NCI-H526 treated with DMSO at 0.1 percent for 48 hours (cell line): ENCODE data around the gene MRPL24.
"Not testable (repeated sequence)": the region's sequence is repeated elsewhere in the genome, so short reads cannot be mapped to it uniquely, and the experiment has no call there.

ENCODE experiments used
- DNase-seq: peaks from one replicate; lab custom pipeline; 2025; lab: John Stamatoyannopoulos, UW

MRPL24 gene

DNA sequence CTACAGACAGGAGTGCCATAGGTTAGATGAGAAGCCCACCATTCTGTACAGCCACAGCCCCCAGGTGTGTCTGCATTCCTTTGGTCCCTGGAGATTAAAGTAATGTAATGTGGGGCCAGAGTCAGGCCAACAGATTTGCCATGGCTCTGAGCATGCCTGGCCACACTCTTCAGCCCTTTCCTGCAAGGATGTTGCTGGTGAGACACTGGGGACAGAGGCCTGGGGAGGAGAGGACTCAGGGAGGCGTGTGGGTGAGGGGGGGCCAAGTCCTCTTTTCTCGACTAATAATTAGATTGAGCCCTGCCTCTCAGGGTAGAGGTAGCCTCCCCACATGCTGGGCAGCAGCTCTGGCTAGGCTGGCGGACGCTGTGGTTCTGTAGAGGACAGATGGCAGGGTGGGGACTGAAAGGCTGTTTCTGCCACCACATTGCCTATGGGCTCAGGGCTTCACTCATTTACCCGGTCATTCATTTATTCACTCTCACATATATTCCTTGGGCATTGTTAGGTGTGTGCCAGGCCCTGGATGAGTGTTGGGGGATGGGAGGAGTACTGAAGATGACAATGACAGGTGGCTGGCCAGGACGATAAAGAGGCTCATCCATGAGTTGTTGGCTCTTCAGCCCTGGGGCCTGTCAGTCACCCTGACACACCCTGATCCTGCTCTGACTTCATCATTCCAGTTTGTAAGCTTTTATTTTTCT lies 19.4 kb upstream of the MRPL24 start:
- no peak for DNase-seq

DNA sequence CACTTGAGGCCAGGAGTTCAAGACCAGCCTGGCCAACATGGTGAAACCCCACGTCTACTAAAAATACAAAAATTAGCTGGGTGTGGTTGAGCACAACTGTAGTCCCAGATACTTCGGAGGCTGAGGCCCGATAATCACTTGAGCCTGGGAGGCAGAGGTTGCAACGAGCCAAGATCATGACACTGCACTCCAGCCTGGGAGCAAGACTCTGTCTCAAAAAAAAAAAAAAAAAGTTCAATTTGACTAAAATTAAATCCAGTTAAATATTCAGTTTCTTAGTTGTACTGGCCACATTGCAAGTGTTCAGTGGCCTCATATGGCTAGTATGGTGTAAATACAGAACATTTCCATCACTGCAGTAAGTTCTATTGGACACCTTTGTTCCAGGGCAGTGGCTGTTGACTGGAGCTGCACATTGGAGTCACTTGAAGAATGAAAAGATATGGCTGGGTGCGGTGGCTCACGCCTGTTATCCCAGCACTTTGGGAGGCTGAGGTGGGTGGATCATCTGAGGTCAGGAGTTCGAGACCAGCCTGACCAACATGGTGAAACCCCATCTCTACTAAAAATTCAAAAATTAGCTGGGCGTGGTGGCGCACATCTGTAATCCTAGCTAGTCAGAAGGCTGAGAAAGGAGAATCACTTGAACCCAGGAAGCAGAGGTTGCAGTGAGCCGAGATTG lies 16.8 kb upstream of the MRPL24 start:
- DNase-seq: not testable (repeated sequence)

DNA sequence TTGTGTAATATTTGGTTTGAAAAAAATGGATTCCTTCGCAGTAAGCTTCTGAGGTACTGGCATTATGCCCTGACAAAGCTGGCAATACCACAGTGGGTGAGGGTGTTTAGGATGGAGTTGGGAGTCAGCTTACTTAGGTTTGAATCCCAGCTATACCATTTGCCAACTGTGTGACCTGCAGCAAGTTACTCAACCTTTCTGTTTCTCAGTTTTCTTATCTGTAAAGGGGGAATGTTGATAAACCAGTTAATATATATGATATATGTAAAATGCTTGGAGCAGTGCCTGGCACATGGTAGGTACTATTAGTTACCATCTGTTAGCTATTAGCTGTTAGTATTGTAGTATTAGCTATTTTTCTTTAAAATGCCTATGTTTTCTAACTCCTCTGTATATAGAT lies 15.5 kb upstream of the MRPL24 start:
- DNase-seq: no peak

DNA sequence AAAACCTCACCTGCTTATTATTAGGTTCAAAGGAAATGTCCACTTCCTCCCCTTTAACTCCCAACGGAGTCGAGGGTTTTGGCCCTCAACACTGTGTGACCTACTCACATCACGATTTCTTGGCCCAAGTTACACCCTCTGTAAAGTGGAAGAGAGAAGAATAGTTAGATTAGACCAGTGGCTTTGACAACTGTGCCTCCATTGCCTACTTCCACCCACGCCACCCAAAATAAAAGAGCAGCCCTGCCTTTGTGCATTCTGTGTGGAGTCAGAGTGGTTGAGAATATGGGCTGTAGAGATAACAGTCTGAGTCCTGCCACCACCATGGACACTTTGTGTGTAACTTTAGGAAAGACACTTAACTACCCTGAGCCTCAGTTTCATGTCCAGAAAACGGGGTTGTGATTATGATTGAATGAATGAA lies 14.7 kb upstream of the MRPL24 start:
- DNase-seq: no peak

DNA sequence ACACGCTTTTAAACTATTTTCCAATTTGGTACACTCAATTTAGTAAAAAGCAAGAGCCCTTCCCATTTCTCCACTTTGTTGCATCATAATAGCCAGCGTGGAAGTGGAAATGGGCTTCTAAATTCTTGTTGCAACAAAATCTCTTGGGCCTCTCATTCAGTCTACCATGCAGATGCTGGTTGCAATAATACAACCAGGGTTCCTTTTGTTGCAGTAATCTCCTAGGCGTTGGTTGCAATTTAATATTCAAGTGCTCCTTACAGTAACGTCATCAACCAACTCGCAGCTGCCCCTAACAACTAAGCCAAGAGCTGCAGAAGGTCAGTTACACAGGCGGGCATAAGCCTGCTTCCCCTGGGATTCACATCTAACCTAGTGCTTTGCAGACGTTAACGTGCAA lies 13.3 kb upstream of the MRPL24 start:
- DNase-seq: peak; percentile 56

DNA sequence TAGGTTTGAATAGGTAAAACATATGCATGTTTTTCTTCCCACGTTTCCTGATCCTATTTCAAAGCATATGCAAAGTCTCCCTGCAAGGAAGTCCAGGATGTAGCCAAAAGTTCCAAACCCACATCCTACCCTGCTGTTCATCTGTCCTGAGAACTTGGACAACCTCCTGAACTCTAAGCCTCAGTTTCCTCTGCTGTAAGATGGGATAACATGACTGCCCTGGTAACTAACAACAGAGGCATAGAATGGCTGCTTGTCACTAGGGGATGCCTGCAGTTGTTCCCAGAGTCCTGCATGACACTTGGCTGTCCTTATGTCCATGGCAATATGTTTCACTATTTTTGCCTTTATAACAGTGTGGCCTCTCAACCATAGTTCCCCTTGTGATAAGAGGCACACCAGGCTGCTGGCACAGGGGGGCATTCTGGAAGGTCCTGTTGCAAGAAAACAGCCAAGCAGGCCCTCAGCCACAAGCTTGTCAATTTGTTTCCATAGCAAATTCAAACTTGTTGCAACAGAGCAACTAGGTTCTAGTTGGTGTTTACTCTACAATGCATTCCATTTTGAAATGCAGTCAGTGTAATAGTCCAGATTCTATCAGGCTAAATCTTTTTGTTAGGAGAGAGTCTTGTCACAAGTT lies 12.1 kb upstream of the MRPL24 start:
- peak; percentile 57 for DNase-seq

DNA sequence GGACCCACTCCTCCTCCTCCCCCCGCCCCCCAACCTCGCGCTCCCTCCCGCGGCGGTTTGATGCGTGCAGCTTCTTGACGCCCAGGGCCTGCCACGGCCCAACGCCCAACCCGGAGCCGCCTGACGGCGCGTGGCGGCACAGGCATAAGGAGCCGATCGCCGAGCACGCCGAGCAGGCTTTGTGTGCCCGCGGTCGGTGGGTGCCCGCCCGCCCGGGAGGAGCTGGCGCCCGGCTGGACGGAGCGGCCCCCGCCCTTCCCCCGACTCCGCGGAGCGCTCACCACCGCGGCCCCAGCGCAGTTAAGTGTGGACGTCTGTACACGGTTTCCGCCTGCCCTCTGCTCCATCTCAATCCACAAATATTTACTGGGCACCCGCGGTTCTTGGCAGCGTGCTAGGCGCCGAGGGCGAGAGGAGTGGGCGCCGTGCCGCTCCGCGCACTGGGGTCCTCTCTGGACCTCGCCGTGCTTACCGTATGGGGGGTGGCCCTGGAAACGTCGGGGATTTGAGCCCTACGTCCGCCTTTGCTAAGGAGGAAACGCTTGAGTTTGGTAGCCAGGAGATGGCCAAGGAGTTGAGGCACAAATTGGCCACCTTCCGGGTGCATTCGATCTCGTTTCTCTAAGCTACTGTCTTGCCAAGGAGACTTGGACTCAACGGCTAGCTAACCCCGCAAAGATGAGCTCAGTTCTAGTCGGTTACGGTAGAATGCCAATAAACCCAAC lies 11.0 kb upstream of the MRPL24 start:
- peak; percentile 97 for DNase-seq

DNA sequence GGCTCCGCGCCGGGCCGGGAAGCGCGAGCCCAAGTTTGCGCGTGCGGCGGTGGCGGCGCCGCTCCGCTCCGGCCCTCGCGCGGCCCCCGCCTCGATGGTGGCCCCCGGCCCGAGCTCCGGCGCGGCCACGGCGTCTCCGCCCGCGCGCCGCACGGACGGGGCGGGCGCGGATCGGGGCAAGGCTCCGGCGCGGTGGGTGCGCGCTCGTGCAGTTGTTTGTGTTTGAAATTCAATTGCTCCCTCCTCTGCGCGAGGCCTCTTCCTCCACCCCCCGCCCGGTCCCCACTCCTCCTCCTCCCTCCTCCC lies 10.5 kb upstream of the MRPL24 start, which contains the start of gene HDGF:
TSS of gene HDGF (minus strand) at position 225 of the 306 bp plus-strand sequence. CDS start 246 bp downstream, outside the sequence.
- DNase-seq: no peak

DNA sequence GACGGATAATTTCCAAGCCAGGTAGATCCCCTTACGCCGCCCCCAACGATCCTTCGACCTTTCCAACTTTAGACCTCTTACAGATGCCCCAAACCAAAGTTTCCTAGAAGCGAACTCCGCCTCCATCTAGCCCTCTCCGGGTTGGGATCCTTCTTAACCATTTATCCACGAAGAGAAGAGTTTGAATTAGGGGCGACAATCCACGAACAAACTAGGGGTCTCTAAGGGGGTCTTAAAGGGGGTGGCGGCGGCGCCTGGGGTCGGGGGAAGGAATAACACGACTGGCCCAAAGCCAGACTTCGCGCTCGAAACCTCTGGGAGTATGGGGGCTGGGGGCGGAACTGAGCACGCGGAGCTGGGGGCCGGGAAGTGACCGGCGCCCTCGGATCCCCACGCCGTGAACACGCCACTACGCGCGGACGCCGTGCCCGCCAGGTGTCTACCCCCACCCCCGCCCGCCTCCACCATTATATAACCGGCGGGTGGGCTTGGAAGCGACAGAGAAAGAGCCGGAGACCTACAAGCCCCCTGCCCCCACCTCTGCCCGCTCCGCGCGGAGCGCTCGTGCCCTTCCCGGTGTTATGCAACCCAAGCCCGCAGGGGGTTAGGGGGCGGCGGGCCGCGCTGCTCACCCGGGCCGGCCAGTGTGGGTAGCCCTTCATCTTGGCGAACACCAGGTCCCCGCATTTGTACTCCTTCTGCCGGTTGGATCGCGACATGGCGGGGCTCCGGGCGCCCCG lies 10.0 kb upstream of the MRPL24 start:
- no peak for DNase-seq

DNA sequence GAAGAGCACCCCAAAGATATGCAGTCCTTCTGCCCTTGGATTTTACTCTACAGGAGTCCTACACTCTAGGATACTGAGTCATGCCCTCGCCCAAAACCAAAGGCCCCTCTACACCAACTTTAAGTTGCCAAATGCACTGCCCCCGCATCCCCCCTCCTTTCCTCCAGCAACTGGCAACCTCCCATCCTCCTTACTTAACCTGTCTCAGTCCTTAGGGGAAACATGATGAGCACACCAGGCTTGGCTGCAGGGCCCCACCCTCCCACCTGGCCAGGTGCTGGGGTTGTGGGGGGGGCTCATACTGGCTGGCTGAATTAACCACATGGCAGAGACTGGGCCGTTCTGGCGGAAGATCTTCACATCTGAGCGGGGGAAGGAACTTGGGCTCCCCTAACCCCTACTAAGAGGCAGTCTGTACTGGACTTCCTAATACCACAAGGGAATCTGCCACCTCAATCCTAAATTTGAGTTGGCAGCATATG lies 9.3 kb upstream of the MRPL24 start:
- peak; percentile 59 for DNase-seq

DNA sequence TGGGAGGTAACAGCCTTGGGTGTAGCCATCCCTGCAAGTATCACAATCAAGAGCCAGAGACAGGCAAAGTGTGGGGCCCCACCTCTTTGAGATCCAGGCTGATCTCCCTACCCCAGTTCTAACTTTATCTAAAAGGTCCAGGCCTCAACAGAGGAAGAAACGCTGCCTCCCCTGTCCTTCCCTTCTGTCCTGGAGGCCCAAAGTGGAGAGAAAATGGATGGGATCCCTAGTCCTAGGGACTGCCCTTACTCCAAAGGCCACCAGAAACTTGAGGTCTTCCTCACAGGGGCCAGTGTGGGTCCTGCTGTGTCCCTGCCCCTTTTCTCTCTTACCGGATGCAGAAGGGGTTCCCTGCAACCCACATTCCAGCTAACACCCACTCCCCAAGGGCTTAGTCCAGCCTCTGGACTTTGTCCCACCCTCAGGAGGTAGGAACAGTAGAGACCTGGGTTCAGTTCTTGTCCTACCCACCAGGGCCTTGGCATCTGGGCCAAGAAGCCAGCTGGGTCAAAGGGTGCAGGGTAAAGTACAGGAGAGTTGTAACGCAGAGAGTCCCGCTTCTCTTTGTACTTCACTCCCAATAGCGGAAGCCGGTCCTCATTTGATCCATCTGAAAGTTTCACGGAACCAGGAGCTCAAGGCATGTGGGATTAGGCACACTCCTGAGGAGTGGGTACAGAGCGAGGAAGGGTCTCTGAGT lies 8.7 kb upstream of the MRPL24 start:
- DNase-seq: no peak

DNA sequence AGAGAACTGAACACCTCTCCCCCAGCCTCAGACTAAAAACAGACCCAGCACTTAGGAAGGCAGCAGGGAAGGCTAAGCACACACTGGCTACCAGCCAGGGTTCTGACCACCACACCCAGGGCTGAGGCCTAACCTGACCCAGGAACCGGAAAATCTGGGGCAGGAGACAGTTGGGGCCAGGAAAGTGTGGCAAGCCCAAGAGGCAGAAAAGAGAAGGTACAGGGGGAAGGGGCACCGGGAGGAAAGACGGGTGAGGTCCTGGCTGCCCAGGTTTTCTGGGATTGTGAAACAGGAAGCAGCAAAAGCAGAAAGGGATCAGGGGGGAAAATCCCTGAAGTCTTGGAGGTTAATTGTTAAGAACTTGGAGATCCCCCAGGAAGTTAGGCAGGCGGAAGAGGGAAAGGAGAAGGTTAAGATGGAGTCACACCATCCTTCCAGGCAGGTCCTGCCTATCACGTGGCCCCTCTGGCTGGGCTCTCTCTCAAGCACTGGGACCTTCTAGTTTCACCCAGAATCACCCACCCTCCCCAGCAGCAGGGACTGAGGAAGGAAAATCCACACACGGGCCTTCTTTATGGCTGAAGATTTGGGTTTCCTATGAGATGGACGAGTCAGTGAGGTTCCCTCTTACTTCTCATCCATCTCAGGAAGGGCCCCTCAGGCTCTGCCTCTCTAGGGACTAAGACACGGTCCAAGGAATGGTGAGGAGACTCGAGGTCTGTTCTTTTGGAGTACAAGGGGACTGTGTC lies 8.0 kb upstream of the MRPL24 start:
- DNase-seq: no peak

DNA sequence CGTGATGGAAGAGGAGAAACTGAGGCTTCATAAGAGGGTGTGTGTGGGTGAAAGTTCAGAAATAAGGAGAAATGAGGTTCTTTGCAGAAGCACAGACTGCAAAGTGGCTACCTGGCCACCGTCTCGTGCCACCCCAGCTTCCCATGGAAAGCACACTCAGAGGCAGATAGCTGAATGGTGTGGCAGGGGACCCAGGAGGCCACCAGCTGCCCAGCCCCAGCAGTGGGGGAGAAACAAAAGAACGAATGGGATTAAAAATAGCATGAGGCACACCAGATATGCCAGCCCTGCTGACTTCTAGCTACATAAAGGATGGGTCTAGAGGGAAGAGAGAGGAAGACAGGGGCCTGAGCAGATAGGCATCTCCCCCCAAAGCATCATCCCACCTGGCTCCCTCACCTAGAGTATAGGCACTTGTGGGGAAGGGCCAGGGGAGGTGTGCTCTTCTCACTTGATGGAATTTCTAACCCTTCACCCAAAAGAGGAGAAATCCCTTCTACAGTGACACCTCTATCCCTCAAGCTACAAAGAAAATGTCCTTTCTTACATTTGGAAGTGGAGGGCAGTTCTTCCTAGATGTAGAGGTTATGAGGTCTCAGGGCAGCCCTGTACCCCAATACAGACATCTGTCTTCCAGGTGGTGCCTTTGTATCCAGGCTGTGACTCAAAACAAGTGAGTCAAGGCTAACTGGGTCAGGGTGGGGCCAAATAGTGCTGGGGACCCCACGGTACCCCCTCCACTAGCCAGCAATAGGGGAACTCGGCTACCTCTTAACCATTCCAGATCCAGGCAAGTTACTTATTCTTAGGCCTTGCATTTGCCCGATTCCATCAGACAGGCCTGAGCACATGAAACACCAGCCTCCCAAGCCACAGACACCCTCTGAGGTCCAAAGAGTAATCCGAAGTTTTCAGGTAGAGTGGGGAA lies 7.1 kb upstream of the MRPL24 start:
- DNase-seq: no peak

DNA sequence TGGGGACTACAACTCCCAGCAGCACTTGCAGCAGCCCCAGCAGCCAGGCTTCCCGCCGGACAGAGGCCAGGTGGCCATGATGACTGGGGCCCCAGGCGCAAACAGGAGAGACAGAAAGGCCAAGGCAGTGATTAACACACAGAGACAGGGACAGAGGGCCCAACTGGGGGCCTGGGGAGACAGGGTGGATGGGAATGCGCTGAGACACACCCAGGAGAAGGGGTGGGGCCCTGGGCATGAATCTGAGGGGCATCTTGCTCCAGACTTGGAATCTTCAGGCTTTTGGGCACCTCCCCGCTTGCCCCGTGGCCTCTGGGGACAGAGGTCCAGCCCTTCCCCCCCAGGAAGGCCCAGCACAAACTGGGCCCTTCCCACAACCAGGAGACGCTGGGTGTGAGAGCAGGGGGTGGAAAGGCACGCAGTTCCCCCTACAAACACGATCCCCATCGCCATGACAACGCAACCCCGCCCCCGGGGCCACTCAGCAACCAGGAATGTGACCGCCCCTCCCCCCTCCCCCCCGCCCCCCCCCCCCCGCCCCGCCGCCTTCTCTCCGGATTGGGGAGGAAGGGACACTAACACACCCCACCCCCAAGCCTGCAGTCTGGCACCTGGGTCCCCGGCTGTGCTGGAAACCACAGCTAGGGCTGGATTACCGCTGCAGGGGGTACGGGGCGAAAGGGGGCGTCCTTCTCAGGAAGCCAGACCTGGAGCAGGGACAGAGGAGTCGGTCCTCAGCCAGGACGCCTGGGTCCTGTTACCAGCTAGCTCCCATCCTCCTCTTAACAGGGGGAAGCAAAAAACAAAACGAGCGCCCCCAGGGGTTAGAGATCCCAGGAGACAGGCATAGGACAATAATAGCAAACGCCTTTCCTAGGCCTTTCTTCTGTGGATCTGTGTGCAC lies 6.1 kb upstream of the MRPL24 start:
- DNase-seq: peak; percentile 55

DNA sequence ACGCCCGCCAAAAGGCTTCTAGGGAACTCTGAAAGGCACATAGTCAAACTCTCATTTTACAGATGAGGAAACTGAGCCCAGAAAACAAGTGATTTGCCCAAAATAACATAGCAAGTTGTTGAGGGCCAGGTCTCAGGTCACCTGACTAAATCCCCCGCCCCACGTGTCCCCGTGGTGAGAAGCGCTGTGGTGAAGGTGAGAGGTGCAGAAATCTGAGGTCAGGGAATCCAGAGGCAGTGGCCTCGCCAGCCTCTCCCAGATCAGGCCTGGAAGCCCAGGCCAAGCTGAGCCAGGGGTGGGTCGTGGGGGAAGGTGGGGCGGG lies 5.5 kb upstream of the MRPL24 start:
- DNase-seq: peak; percentile 48

DNA sequence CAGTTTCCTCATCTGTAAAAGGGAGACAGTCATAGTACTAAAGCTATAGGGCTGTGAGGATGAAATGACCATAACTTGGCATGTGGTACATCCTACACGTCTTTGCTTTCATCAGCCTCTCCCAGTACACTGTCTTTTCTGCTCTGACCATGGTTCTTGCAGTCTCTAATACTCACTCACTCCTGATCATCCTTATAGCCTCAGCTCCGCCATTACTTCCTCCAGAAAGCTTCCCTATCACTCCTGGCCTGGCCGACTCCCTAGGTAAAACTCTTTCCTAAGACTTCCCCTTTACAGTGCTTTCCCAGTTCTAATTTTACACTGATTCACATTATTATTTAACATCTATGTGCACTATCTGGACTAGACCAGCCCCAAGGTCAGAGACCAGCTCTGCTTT lies 5.0 kb upstream of the MRPL24 start:
- no peak for DNase-seq

DNA sequence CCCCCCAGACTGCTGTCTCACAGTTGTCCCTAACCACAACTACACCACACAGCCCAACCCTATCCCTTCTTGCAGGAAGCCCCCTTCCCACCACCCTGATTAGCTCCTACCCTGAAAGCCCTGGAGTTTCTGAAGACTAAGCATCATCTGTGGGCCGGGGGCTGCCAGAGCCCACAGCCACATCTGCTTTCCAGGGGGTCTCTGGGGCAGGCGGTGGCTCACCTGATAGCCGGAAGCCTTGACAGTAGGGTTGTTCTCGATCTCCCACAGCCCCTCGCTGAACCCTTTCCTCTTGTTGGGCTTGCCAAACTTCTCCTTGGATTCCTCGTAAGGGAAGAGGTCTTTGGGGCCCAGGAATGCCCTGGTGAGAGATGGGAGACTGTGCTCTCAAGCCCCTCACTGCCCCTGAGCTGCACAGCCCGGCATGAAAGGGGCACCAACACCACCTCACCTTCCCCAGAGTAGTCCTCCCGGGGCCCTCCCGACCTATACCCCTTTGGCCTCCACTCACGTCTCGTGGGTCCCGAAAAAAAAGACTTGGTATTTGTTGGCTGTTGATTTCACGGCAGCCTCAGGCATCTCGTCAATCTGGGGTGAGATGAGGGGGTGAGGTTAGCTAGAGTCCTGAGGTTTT lies 4.0 kb upstream of the MRPL24 start:
- DNase-seq: no peak

DNA sequence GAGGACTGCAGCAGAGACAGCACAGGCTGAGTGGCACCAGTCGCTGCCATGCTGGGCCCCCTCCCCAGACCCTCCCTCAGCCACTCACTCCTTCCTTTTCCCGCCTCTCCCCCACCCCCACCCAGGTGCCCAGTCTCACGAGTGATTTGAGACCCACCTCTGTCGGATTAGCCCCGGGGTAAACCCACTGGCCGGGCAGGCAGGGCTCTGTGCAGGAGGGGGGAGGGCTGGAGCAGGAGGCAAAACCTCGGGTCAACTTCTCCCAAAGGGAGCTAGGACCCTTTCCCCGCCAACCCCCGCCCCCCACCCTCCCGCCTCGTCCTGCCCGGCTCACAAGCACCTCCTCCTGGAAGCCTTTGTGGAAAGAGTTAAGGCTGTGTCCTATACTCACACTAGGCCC lies 3.5 kb upstream of the MRPL24 start:
- no peak for DNase-seq
